Fibroblast of skin of left quadriceps (primary cell): ENCODE results near the gene ENTHD1.

ENCODE experiments used
- DNase-seq, 2 experiments: peaks; one replicate each; pipeline ENCODE4 v3.0.0-alpha.2; 2013; ENCODE audit warnings: low read depth in 2 of 2

ENTHD1 gene

DNA sequence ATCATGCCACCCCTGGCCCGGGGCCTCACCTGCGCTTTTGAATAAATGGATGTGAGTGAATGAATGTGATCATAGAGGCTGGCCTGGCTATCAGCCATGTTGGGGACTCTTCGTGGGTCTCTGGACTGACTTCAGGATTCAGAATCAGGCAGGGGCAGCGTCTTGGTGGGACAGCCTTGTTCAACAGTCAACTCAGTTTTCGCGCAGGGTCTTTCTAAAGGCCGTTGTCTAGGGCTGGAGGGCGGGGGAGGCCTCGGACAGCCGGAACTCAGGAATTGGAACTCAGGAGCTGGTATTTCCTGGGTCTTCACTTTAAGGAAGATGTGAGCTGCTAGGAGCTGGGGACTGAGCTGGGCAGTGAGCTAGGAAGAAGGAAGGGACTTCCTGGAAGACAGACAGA, 177.0 kb downstream of the ENTHD1 start:
- DNase-seq: no peak

DNA sequence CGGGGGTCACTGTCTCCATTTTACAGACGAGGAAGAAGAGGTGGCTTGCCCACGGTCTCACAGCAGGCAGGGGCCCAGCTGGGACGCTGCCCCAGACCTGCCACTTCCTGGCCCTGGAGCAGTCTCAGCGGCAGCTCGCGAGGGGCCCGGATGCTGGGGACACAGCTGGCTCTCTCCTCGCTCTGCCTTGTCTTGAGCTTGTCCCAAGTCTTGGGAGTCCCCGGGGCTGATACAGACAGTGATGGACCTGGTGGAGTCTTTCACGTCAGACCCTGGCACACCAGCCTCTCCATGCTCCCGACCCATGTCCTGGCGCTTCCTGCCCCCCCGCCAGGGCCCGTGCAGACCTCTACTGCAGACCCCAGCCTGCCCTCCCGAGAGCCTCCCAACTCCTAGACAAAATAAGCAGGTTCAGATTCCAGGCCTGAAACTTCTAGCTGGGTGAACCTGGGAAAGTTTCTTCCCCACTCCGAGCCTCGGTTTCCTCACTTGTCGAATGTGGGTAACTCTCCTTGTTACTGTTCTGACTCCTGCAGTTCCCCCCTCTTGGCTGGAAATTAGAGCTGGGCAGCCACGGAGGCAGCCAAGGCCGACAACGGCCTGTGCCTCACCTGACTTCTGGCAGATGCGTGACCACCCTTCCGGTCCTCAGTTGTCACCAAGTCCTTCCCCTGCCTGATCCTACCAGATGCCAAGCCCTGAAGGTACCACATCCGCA, 177.6 kb downstream of the ENTHD1 start:
- DNase-seq: no peak

DNA sequence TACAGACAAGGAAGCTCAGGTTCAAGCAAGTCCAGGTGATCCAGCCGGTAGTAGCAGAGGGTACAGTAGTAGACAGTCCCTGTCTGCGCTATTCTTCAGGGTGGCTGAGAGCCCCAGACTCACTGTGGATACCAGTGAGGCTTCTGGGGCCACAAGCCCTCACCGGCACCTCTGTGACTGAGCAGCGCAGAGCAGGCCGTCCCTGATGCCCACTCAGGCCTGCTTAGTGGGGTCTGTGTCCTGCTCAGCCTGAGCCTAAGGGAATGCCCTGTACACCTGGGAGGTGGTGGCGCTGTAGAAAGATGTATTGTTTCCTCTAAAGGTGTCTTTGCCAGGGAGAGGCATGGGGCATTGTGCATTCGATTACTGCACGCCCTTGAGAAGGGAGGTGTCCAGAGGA, 179.2 kb downstream of the ENTHD1 start:
- no peak for DNase-seq

DNA sequence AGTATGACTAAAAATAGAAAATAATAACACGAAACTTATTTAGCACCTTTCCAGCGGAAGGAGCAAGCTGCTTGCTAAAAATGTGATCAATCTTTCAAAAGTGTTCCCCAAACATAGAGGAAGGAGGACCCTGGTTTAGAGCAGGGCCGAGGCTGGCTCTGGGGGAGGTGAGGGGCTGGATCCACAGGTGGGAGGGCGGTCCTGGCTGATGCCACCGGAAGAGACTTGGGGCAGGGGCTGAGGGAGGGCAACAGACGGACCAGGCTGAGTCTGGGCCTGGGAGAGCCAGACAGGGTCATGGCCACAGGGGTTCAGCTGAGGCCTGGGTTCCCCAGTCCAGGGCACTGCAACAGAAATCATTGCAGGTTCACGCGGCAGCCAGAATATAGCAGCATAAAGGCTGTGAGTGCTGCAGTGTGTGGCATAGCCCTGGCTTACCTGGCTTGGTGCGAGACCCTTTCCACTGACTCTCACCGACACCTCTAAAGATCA, 179.7 kb downstream of the ENTHD1 start:
- no peak for DNase-seq

DNA sequence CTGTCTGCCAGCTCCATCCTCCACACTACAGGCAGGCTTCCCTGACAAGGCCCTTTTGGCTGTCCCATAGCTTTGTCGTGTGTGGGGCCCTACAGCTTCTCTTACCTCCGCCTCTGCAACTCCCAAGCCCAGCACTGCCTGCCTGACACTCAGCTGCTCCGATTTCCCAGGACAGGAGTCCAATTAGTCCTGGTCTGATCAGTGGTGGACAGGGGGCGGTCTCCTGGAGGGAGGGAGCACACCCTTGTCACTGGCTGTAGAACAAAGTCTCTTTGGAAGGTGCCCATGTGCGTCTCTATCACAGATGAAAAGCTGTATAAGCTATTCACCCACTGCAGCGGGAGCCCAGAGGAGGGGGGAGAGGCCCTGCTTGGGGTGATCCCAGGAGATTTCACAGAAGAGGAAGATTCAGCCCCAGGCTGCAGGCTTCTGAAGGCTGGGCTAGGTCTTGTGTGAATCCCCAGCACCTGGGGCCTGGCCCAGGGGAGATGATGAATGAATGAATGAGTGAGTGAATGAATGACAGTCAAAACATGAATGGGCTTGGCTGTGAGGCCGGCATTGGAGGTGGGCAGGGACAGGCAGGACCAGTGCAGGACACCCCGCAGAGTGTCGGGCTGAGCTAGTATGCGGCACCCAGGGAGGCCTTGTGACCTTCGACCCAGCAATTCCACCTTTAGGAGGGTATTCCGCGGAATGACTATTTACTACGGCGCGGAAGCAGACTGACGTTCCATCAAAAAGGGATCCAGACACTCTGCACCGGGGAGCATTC, 180.6 kb downstream of the ENTHD1 start:
- DNase-seq: no peak

DNA sequence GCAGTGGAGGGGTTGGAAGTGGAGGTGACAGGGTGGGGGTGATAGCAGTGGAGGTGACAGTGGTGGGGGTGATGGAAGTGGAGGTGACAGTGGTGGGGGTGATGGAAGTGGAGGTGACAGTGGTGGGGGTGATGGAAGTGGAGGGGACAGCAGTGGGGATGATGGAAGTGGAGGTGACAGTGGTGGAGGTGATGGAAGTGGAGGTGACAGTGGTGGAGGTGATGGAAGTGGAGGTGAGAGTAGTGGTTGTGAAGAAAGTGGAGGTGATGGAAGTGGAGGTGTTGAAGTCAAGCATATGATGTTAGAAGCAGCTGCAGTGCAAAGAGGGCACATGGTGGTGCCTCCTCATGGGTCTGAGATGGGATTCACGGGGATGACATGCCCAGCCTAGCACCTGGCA, 181.5 kb downstream of the ENTHD1 start:
- DNase-seq: no peak

DNA sequence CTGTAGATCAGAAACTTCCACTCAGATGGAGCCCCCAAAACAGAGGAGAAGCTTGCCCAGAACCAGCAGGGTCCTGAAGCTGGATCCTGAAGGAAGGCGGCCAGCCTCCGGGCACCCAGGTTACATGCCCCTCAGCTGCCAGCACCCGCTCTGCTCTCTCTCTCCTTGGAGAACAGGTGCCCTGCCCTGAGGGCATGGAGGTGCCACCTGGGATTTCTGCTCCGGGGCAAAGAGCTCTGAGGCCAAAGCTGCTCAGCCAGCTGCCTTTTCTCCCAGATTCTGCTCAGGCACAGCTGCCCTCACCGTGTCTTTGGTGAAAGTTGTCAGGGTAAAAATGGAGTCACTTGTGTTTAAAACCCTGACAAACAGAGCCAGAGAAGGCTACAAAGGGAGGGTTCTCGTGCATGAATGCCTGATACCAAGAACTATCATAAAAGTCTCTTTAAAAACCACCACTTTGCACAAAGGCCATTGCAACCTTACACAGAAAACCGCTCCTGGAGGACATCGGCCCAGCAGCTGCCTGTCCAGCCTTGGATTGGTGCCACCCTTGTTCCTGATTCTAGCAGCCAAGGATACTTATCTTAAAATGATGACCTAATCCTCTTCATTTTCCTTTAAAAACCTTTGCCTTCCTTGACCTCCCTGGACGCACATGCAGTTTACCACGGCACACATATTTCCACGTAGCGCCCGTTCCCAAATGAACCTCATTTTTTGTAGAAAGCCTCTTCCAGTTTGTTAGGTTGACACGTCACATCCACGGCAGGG, 183.0 kb downstream of the ENTHD1 start:
- DNase-seq: no peak

DNA sequence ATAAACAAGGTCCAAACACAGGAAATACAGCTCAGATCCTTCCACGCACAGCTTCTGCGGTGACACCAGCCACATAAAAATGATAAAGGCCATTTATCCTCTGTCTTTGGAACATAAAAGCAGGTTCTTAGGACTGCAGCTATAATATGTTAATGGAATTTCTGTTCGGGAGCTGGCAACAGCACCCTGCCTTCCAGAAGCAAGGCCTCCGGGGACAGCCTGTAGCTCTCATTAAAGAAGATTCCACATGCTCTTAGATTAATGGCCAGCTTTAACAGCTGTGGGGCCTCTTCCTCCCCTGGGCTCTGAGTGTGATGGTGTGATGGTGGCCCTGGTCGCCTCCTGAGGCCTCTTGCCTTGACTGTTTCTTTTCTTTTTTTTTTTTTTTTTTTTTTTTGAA, 185.7 kb downstream of the ENTHD1 start:
- no peak for DNase-seq

DNA sequence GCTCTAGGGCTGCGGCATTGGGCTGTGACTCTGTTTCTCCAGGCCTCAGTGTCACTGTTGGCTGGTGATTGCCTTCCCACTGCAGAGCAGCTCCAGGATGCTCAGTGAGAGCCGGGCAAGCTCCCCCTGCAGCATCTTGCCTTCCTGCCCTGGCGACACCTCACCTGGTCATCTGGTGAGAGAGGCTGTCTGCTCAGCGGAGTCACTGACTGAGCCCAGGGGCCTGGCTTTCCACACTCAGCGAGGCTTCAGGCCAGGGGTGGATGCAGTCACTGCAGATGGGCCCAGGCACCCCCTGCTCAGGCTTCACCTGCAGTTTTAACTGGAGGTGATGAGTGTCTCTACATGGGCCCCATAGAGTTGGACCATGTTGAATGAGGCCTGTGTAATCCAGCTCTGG, 186.2 kb downstream of the ENTHD1 start:
- no peak for DNase-seq

DNA sequence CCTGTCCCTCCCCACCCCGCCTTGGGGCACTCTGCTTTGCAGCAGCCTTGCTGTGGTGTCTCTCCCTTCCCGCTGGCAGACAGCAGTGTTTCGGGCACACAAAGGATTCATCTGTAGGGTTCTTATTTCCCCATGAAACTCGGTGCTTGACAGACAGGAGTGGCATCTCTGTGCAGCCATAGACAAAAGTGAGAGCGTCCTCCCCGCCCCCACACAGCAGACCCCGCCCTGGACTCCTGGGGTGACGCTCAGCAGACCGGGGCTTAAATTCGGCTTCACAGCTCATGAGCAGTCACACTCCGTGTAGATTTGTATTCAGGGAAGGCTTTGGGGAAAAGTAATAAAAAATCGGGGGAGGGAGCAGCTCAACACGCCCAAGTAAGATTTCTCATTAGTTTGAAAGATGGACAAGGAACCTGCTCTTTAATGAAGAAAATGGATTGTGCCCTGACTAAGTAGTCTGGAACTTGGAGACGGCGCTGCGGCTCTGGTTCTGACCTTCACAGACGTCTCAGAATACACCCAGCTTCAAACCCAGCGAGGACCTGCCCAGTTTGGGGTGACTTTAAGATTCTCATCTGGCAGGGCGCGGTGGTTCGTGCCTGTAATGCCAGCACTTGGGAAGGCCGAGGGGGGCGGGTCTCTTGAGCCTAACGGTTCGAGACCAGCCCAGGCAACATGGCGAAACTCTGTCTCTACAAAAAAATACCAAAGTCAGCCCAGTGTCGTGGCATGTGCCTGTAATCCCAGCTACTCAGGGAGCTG, 187.0 kb downstream of the ENTHD1 start:
- no peak for DNase-seq

DNA sequence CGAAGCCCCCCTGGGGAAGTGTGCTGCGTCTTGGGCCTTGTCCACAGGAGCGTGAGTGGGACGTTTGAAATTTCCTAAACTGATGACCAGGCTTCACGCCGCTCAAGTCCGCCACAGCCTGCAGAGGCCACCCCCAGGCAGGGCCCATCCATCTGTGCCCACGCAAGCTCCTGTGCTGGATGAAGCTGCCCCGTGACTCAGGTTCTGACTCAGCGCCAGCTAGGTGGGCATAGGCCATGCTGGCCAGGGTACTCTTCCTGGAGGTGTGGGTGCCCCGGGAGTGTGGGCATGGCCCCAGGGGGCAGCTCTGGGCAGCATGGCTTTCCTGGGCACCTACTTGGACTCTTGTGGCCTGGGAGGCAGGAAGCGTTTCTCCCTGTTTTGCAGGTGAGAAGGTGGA, 188.2 kb downstream of the ENTHD1 start:
- no peak for DNase-seq

DNA sequence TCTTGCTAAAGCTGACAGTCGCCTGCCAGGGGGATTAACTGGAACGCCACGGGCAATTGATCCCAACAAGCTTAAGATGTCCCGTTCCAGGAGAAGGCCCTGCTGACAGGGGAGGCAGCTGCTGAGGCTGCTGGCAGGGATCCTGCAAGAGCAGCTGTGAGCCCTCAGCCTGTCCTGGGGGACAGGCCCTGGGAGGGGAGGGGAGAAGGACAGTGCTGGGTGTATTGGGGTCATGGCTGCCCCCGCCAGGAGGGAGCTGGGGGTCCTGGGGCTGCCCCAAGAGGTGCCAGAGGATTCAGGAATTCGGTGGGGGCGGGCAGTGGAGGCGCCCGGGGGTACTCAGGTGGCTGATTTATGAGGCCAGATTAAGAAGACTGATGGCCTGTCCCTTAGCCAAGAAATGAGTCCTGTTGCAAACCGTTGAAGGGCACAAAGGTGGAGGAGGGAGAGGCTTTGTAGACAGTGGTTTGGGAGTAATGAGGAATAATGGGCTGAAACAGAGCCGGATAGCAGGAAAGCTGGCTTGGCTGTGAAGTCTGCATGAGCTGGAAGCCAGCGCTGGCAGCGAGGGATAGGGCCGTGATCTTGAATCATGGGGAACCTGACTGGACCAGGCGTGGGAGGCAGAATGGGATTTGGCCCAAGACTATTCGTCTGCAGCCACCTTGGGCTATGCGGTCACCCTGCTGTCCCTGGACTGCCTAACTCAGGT, 189.5 kb downstream of the ENTHD1 start:
- DNase-seq: no peak

DNA sequence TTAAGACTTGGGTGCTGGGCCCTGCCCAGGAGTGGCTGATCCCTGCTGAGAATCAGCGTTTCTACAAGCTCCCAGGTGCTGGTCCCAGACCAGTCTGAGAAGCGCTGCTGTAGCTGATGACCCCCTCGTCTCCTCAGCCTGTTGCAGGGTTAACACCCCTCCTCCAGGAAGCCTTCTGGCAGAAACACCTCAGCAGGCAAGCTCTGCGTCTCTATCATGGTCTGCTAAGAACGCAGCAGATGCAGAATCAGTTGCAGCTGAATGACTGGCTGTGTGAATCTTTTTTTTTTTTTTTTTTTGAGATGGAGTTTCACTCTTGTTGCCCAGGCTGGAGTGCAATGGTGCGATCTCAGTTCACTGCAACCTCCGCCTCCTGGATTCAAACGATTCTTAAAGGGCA, 190.5 kb downstream of the ENTHD1 start:
- DNase-seq: no peak

DNA sequence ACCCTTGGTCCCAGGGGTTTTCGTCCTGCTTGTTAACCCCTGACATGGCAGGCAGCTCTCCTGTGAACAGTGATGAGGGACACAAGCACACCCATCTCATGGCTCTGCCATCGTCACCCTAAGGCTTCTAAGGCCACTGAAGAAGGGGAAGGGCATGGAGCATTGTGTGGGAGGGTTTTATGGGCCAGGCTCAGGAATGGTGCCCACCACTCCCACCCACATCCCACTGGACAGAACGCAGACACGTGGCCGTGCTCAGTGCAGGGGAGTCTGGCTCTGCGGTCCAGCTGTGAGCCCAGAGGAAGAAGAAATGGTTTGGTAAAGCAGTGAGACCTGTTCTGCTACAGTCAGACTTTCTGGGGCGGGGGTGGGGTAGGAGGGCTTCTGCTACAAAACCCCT, 193.0 kb downstream of the ENTHD1 start:
- DNase-seq: no peak

DNA sequence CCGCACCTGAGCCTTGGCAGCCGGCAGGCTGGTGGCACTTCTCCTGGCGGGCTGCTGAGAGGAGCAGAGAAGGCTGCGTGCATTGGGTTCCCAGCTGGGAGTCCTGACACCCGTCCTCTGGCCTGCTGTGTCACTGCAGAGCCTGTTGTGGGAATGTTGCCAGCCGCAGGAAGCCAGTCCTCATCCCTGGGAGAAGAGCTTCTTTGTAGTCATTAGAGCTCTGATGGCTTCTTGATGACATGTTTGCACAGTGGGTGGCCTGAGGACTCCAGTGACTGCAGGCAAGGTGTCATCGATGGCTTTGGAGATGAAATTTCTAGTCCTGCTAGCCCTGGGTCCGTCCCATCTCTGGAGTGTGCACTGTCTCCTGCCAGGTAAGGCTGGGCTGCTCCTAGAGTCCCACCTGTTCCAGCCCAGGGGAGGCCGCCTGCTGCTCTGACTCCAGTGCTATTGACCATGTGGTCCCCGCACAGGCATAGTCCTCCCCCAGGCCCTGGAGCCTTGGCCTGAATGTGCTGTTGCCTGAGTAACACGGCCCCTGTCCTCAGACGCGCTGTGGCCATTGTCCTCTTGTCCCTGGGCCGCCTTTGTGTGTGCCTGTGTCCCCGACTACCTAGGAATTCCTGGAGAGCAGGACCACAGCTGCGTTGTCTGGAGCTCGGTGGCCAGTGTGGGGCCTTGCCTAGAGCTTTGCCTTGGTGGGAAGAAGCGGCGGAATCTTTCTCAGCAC, 193.8 kb downstream of the ENTHD1 start:
- DNase-seq: no peak

DNA sequence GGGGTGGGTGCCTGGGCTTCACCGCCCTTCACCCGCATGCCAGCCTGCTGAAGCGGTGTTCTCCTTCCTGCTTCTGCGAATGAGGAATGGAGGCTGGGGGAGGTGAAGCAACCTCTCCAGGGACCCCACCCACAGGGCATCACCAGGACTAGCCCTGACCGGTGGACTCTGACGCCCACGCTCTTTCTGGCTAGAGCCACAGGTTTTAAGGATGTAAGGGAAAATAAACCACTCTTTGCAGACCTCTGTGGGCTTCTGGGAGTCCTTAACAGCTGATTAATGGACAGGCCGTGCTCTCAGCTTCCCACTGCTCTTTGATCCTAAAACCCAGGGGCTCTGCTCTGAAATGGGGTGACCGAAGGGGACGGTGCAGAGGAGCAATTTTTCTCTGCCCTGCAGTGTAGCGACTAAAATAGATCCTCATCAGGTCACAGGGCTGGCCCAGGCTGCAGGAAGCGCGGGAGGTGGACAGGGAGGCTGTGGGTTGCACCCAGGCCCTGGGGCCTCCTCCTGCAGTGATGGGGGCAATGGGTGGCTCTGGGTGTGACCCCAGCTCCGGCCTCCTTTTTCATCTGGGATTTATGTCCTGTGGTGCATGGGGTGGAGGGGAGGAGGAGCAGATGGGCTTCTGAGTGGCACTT, 195.7 kb downstream of the ENTHD1 start:
- DNase-seq: no peak

DNA sequence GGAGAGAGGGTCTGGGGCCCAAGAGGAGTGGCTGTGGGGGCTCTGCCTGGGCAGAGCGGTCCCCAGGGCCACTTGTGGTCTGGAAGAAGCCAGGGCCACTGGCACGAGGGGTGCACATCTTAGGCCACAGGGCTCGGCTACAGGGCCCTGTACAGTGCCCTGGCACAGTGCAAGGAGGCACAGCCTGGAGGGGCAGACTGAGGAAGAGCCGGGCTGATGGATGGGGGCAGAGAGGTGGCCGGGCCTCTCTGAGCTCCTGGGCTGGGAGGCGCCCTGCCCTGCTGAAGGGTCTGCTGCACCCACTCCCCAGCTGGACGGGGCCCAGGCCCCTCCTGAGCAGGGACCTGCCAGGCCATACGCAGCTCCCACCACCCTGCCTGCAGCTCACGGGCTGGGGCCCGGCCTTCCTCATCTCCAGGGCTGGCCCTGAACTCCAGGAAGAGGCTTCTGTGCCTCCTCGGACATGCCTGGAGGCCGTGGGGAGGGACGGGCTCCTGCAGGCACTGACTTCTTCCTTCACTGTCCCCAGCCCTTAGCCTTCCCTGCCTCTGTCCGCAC, 199.5 kb downstream of the ENTHD1 start:
- no peak for DNase-seq
